NB4 (cell line): Measurements from ENCODE around the gene RRP36.

Experiments
- DNase-seq: peaks from one replicate; pipeline ENCODE4 v3.0.0; 2010; ENCODE audit warnings: low read depth
- H3K4me3 ChIP-seq: one replicate; pipeline ENCODE4 v1.5.1; 2011; ENCODE audit warnings: mild to moderate bottlenecking, low read depth, low read length, moderate library complexity
- CTCF ChIP-seq: IDR thresholded peaks from one replicate; pipeline ENCODE4 v1.5.1; 2012; ENCODE audit warnings: low read depth, low read length
- MAX ChIP-seq: IDR thresholded peaks from 2 replicates; pipeline ENCODE4 v1.6.1; 2011; ENCODE audit warnings: low read depth, low read length
- MYC ChIP-seq: IDR thresholded peaks from 2 replicates; pipeline ENCODE4 v1.6.1; 2011; ENCODE audit warnings: low read depth, low read length
- POLR2A ChIP-seq: IDR thresholded peaks from 2 replicates; pipeline ENCODE4 v1.6.1; 2011; ENCODE audit warnings: mild to moderate bottlenecking; ENCODE audit not compliant: insufficient read length; ENCODE audit errors: extremely low read depth

The RRP36 gene

GRCh38 chr6:43013843-43014433, 7.5 kb upstream of the RRP36 start, which contains the start of the genes KLHDC3 and MEA1:
Gene KLHDC3 (plus strand): TSS chr6:43014249. CDS start chr6:43017193, 2,944 bp downstream.
Gene MEA1 (minus strand): TSS chr6:43013946. CDS start chr6:43013813, 133 bp downstream.
- peak; percentile 100 for DNase-seq
- peak within 1 kb of the TSS; percentile 92 for H3K4me3 ChIP-seq
- peak; percentile 49 for TF ChIP-seq POLR2A
- no peak for TF ChIP-seq CTCF
- TF ChIP-seq MYC, result peak; percentile 84
- peak; percentile 98 for TF ChIP-seq MAX

GRCh38 chr6:43014434-43014909, 7.0 kb upstream of the RRP36 start:
- no peak for DNase-seq
- peak overlapping the region; percentile 92 for H3K4me3 ChIP-seq
- TF ChIP-seq MYC (no peak), MAX (no peak), CTCF (no peak), POLR2A (no peak)

- TF ChIP-seq POLR2A (no peak), MAX (no peak), MYC (no peak), CTCF (no peak)
- no peak overlapping the region for H3K4me3 ChIP-seq
Observed at GRCh38 chr6:43016176-43016942, 5.1 kb upstream of the RRP36 start.

GRCh38 chr6:43016943-43017334, 4.5 kb upstream of the RRP36 start:
- no peak for TF ChIP-seq MAX
- no peak for TF ChIP-seq MYC
- no peak for TF ChIP-seq CTCF
- no peak for TF ChIP-seq POLR2A
- no peak for DNase-seq
- H3K4me3 ChIP-seq, result no peak overlapping the region

More at GRCh38 chr6:43016176-43016942, 5.1 kb upstream of the RRP36 start:
- no peak for DNase-seq

- no peak overlapping the region for H3K4me3 ChIP-seq
- DNase-seq, result no peak
- no peak for TF ChIP-seq CTCF
- no peak for TF ChIP-seq MYC
- TF ChIP-seq POLR2A, result no peak
- no peak for TF ChIP-seq MAX
Observed at GRCh38 chr6:43019152-43019551, 2.3 kb upstream of the RRP36 start.
